Measurements from ENCODE around the gene CFAP299. TPM values are rescaled to one million over a fixed set of nuclear protein-coding genes. Genes with fewer than 3 reads are reported as not detected.

CFAP299 gene
- total RNA-seq, 1 experiment from 2014 or later: not detected

DNA sequence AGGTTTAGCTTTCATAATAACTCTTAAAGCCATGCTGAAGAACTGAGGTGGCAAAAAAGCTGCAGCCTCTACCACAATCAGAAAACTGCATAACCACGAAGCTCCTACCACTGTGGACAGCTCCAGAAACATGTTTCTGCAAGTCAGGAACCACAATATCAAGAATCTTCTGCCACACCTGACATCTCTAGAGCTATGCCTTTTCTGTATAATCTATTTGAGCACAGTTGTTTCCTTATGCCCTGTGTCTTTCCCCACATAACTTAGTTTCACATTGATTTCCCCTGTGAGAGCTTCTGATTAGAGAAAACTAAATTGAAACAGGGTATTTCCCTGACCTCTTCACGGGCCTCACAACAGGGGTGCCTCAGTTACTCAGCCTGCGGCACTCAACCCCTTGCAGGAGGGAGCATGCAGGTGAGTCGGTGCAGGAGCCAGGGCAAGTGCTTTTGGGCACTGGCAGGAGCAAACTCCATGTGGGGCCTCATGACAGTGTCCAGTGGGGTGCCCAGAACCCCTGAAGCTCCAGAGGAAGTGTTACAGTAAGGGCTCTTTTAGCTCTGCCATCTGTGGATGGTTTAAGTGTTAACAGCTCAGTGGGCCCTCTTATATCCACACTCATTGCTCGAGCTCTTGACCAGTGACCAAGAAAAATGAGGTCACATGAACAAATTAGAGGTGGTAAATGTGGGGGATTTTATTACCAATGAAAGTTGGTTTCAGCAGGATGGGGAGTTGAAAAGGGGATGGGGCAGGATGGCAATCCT lies 562.2 kb downstream of the CFAP299 start:
- no peak overlapping the region for H3K4me2 ChIP-seq
- intact Hi-C loops (cut with micrococcal nuclease; ENCODE audit: unreplicated experiment): no loop called here
- H3K4me1 ChIP-seq (replicated peaks; ENCODE audit: insufficient read depth): no peaks in the 10 kb centered on the region
- no peaks in the 10 kb centered on the region for H3K79me2 ChIP-seq (ENCODE audit: low read depth)
- POLR2A ChIA-PET (ENCODE audit: unreplicated experiment): interaction anchor here (0.6 kb wide), 1 partner anchor 598 kb away, joined by 3 read pairs; no protein-coding TSS in a partner anchor
- CTCF ChIA-PET: no interaction called here
- H3F3A ChIP-seq (ENCODE audit: insufficient read depth, low read depth): no peaks in the 10 kb centered on the region
- TF ChIP-seq EZH2 (IDR thresholded peaks at IDR 0.05; ENCODE audit: low read depth): no peak
- TF ChIP-seq, protein P1, sequence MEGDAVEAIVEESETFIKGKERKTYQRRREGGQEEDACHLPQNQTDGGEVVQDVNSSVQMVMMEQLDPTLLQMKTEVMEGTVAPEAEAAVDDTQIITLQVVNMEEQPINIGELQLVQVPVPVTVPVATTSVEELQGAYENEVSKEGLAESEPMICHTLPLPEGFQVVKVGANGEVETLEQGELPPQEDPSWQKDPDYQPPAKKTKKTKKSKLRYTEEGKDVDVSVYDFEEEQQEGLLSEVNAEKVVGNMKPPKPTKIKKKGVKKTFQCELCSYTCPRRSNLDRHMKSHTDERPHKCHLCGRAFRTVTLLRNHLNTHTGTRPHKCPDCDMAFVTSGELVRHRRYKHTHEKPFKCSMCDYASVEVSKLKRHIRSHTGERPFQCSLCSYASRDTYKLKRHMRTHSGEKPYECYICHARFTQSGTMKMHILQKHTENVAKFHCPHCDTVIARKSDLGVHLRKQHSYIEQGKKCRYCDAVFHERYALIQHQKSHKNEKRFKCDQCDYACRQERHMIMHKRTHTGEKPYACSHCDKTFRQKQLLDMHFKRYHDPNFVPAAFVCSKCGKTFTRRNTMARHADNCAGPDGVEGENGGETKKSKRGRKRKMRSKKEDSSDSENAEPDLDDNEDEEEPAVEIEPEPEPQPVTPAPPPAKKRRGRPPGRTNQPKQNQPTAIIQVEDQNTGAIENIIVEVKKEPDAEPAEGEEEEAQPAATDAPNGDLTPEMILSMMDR (conservative IDR thresholded peaks at IDR 0.05): no peak
- no peak overlapping the region for H2AFZ ChIP-seq
- H3K9me2 ChIP-seq (ENCODE audit: insufficient read depth): no peaks in the 10 kb centered on the region
- no peaks in the 10 kb centered on the region for H3K9me3 ChIP-seq (ENCODE audit: insufficient read depth, low read depth)
- no peaks in the 10 kb centered on the region for H3K36me3 ChIP-seq (ENCODE audit: low read depth)
- H3K27me3 ChIP-seq (ENCODE audit: insufficient read depth, low read depth): no peaks in the 10 kb centered on the region
- no peak for DNase-seq
- H4K20me1 ChIP-seq (ENCODE audit: insufficient read depth): no peaks in the 10 kb centered on the region
- H3K4me3 ChIP-seq: no peak overlapping the region
- H3K27ac ChIP-seq: no peak overlapping the region
- no TSS peak for BruUV-seq (replicated peaks)

DNA sequence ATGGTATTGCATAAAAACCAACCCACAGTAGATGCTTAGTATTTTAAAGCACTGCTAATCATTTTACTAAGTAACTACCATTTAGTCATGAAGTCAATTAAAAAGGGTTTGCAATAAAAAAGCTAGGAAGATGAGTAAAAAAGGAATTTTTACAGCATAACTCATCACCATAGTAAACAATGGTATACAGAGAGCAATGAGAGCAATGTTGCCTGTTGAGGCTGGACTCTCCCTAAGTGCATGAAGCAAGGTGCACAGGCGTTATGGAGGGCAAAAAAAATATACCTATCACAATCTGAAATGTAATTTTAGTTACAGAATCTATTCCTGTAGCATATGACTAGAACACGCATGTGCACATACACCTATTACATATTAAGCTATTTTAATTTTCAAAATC lies 565.4 kb downstream of the CFAP299 start:
- POLR2A ChIA-PET (ENCODE audit: unreplicated experiment): no interaction called here
- Histone ChIP-seq H3K4me1 (replicated peaks; ENCODE audit: insufficient read depth) (no peaks in the 10 kb centered on the region), H3K9me2 (ENCODE audit: insufficient read depth) (no peaks in the 10 kb centered on the region; the same call in 1 of the 2 replicates), H4K20me1 (ENCODE audit: insufficient read depth) (no peaks in the 10 kb centered on the region), H3K4me2 (no peak overlapping the region), H3K36me3 (ENCODE audit: low read depth) (no peaks in the 10 kb centered on the region), H3F3A (ENCODE audit: insufficient read depth, low read depth) (no peaks in the 10 kb centered on the region), H2AFZ (no peak overlapping the region), H3K79me2 (ENCODE audit: low read depth) (no peaks in the 10 kb centered on the region), H3K27me3 (ENCODE audit: insufficient read depth, low read depth) (no peaks in the 10 kb centered on the region), H3K4me3 (no peak overlapping the region), H3K9me3 (ENCODE audit: insufficient read depth, low read depth) (no peaks in the 10 kb centered on the region), H3K27ac (no peak overlapping the region)
- TF ChIP-seq, protein P1 (conservative IDR thresholded peaks at IDR 0.05): no peak
- no peak for TF ChIP-seq EZH2 (IDR thresholded peaks at IDR 0.05; ENCODE audit: low read depth)
- DNase-seq: no peak
- BruUV-seq (replicated peaks): no TSS peak
- CTCF ChIA-PET: no interaction called here
- intact Hi-C loops (cut with micrococcal nuclease; ENCODE audit: unreplicated experiment): no loop called here

DNA sequence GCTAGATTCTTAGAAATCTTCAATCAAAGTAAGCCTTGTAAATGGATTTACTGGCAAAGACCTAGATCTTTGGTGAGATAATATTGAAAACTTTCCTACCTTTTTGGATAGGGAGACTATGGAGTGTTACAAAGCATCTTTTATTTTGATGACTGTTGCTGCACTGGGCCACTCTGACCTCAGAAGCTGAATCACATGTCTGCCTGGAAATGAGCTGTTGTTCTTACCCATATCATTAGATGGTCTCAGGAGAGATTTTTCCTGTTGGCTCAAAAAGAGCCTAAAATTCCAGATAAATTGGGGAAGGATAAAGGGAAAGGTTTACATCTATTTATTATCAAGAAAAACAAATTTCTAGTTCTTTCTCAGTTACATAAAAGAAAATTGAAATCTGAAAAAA lies 567.5 kb downstream of the CFAP299 start:
- H3K79me2 ChIP-seq (ENCODE audit: low read depth): no peaks in the 10 kb centered on the region
- POLR2A ChIA-PET (ENCODE audit: unreplicated experiment): no interaction called here
- intact Hi-C loops (cut with micrococcal nuclease; ENCODE audit: unreplicated experiment): no loop called here
- no peak overlapping the region for H3K4me2 ChIP-seq
- CTCF ChIA-PET: no interaction called here
- no peak overlapping the region for H2AFZ ChIP-seq
- H3K27me3 ChIP-seq (ENCODE audit: insufficient read depth, low read depth): no peaks in the 10 kb centered on the region
- H3K9me2 ChIP-seq (ENCODE audit: insufficient read depth): no peaks in the 10 kb centered on the region; the same call in 1 of the 2 replicates
- no peak for TF ChIP-seq EZH2 (IDR thresholded peaks at IDR 0.05; ENCODE audit: low read depth)
- TF ChIP-seq, protein P1 (conservative IDR thresholded peaks at IDR 0.05): no peak
- no peaks in the 10 kb centered on the region for H3K9me3 ChIP-seq (ENCODE audit: insufficient read depth, low read depth)
- H3K27ac ChIP-seq: no peak overlapping the region
- H4K20me1 ChIP-seq (ENCODE audit: insufficient read depth): no peaks in the 10 kb centered on the region
- H3K36me3 ChIP-seq (ENCODE audit: low read depth): no peaks in the 10 kb centered on the region
- H3F3A ChIP-seq (ENCODE audit: insufficient read depth, low read depth): no peaks in the 10 kb centered on the region
- no peak overlapping the region for H3K4me3 ChIP-seq
- no peak for DNase-seq
- H3K4me1 ChIP-seq (replicated peaks; ENCODE audit: insufficient read depth): no peaks in the 10 kb centered on the region
- no TSS peak for BruUV-seq (replicated peaks)
